H1 (cell line): ENCODE measurements around the gene MPP3. TPM values are rescaled to one million over a fixed set of nuclear protein-coding genes. Genes with fewer than 3 reads are reported as not detected.

Source experiments
- CTCF ChIA-PET: fragments of 300-600 bp; sonication (Branson Sonifier 250); formaldehyde crosslinking; loops from one replicate; lab custom pipeline; 2021; ENCODE audit not compliant: partially characterized antibody; lab: Charles Lee
- POLR2A ChIA-PET: fragments of 300-600 bp; sonication (Branson Sonifier 250); formaldehyde crosslinking; loops from one replicate; lab custom pipeline; 2021; ENCODE audit warnings: inconsistent platforms; ENCODE audit not compliant: partially characterized antibody; lab: Charles Lee
- DNase-seq, 2 experiments: peaks; one replicate each; pipeline versions ENCODE4 v3.0.0 to v3.0.0-alpha.2; 2010 to 2022; ENCODE audit warnings: low spot score in 2 of 2, low read depth in 1 of 2, mixed read lengths in 1 of 2
- FAIRE-seq: peaks from 2 replicates; lab custom pipeline; 2011; peaks lifted over from hg19 to GRCh38; lab: Jason Lieb, UNC
- H2AFZ ChIP-seq: 2 replicates; pipeline ENCODE4 v1.8.1; 2012; ENCODE audit warnings: low read length, inconsistent platforms
- H2AK5ac ChIP-seq: 2 replicates; pipeline ENCODE4 v1.6.1; 2013; ENCODE audit warnings: low read depth, low read length
- H2BK120ac ChIP-seq: replicated peaks from 2 replicates; pipeline ENCODE3; 2013; ENCODE audit warnings: low read depth, low read length, inconsistent platforms
- H2BK12ac ChIP-seq: 2 replicates; pipeline ENCODE4 v1.6.1; 2013; ENCODE audit warnings: low read depth, low read length
- H2BK15ac ChIP-seq: 2 replicates; pipeline ENCODE4 v1.6.1; 2013; ENCODE audit warnings: low read length
- H2BK20ac ChIP-seq: 2 replicates; pipeline ENCODE4 v1.6.1; 2013; ENCODE audit warnings: low read length
- H2BK5ac ChIP-seq: 2 replicates; pipeline ENCODE4 v1.6.1; 2013; ENCODE audit warnings: low read depth, low read length
- H3K14ac ChIP-seq: 2 replicates; pipeline ENCODE4 v1.6.1; 2013; ENCODE audit warnings: inconsistent platforms; ENCODE audit not compliant: insufficient read length
- H3K18ac ChIP-seq: 2 replicates; pipeline ENCODE4 v1.6.1; 2013; ENCODE audit warnings: low read length; ENCODE audit errors: extremely low read depth
- H3K23ac ChIP-seq: 2 replicates; pipeline ENCODE4 v1.6.1; 2013; ENCODE audit warnings: inconsistent platforms; ENCODE audit not compliant: insufficient read length
- H3K23me2 ChIP-seq: 2 replicates; pipeline ENCODE4 v1.6.1; 2013; ENCODE audit warnings: low read depth, low read length
- H3K27ac ChIP-seq: 2 replicates; pipeline ENCODE4 v1.6.1; 2011; ENCODE audit warnings: low read depth, low read length, inconsistent platforms
- H3K27me3 ChIP-seq, 4 experiments: replicated peaks in 1 of 4; 1 replicate in 1 of 4; 2 replicates in 3 of 4; pipeline versions ENCODE4 v1.6.1 to v1.8.1; 2011 to 2013; ENCODE audit warnings: low read length in 3 of 4, mild to moderate bottlenecking in 3 of 4, inconsistent platforms in 2 of 4, mixed read lengths in 2 of 4, moderate library complexity in 1 of 4; ENCODE audit not compliant: control insufficient read depth in 3 of 4, insufficient read depth in 3 of 4; ENCODE audit errors: extremely low read depth in 1 of 4
- H3K36me3 ChIP-seq, 4 experiments: 2 replicates each; pipeline versions ENCODE4 v1.6.1 to v1.8.1; 2011 to 2013; ENCODE audit warnings: mild to moderate bottlenecking in 4 of 4, low read length in 3 of 4, moderate library complexity in 2 of 4, control low read depth in 1 of 4, inconsistent platforms in 1 of 4; ENCODE audit not compliant: insufficient read depth in 4 of 4, control insufficient read depth in 2 of 4
- H3K4ac ChIP-seq: replicated peaks from 2 replicates; pipeline ENCODE3; 2013; ENCODE audit warnings: low read length, low read depth, mixed read lengths, inconsistent platforms; ENCODE audit not compliant: insufficient read length
- H3K4me1 ChIP-seq, 4 experiments: replicated peaks in 1 of 4; 1 replicate in 1 of 4; 2 replicates in 3 of 4; pipeline versions ENCODE4 v1.6.1 to v1.8.1; 2011 to 2013; ENCODE audit warnings: low read length in 3 of 4, inconsistent platforms in 2 of 4, mixed read lengths in 1 of 4; ENCODE audit not compliant: insufficient read depth in 4 of 4, control insufficient read depth in 3 of 4
- H3K4me2 ChIP-seq, 2 experiments: 2 replicates each; pipeline versions ENCODE4 v1.6.1 to v1.8.1; 2011 to 2013; ENCODE audit warnings: low read depth in 2 of 2, low read length in 2 of 2, control low read depth in 1 of 2, inconsistent platforms in 1 of 2, mild to moderate bottlenecking in 1 of 2; ENCODE audit not compliant: insufficient read depth in 1 of 2
- H3K4me3 ChIP-seq, 4 experiments: fragments of 200-600, 300-600 bp in 1 of 4; sonication (generic), shearing (Covaris generic), sonication (Bioruptor Twin) in 1 of 4; 2 replicates each; pipeline versions ENCODE4 v1.5.1 to v1.8.1; 2011 to 2016; ENCODE audit warnings: low read length in 4 of 4, low read depth in 3 of 4, control low read depth in 2 of 4, inconsistent platforms in 2 of 4, mild to moderate bottlenecking in 2 of 4, mixed read lengths in 1 of 4, moderate library complexity in 1 of 4; ENCODE audit not compliant: insufficient read depth in 2 of 4; ENCODE audit errors: extremely low read depth in 1 of 4
- H3K56ac ChIP-seq: replicated peaks from 2 replicates; pipeline ENCODE3; 2013; ENCODE audit warnings: low read depth, mild to moderate bottlenecking, mixed read lengths, low read length, inconsistent platforms; ENCODE audit not compliant: insufficient read length
- H3K79me1 ChIP-seq: 2 replicates; pipeline ENCODE4 v1.6.1; 2013; ENCODE audit warnings: low read depth, low read length, control low read depth
- H3K79me2 ChIP-seq, 2 experiments: 2 replicates each; pipeline versions ENCODE4 v1.6.1 to v1.8.1; 2012 to 2013; ENCODE audit warnings: low read length in 2 of 2, mild to moderate bottlenecking in 2 of 2, inconsistent platforms in 1 of 2; ENCODE audit not compliant: insufficient read depth in 2 of 2, control insufficient read depth in 1 of 2
- H3K9ac ChIP-seq, 4 experiments: replicated peaks in 1 of 4; 1 replicate in 1 of 4; 2 replicates in 3 of 4; pipeline versions ENCODE4 v1.6.1 to v1.8.1; 2011 to 2013; ENCODE audit warnings: low read depth in 3 of 4, low read length in 3 of 4, control low read depth in 2 of 4, mild to moderate bottlenecking in 2 of 4, moderate library complexity in 2 of 4, inconsistent platforms in 1 of 4; ENCODE audit errors: extremely low read depth in 1 of 4
- H3K9me3 ChIP-seq, 2 experiments: 2 replicates each; pipeline versions ENCODE4 v1.6.1 to v1.8.1; 2012 to 2013; ENCODE audit warnings: mild to moderate bottlenecking in 2 of 2, moderate library complexity in 2 of 2, control low read depth in 1 of 2, inconsistent platforms in 1 of 2, low read depth in 1 of 2, low read length in 1 of 2, mixed read lengths in 1 of 2; ENCODE audit not compliant: insufficient read depth in 2 of 2
- H4K20me1 ChIP-seq, 2 experiments: replicated peaks in 1 of 2; 2 replicates each; pipeline versions ENCODE3 to v1.8.1; 2011 to 2013; ENCODE audit warnings: inconsistent platforms in 2 of 2, low read length in 2 of 2, mild to moderate bottlenecking in 1 of 2; ENCODE audit not compliant: insufficient read depth in 2 of 2, control insufficient read depth in 1 of 2
- H4K5ac ChIP-seq: 2 replicates; pipeline ENCODE4 v1.6.1; 2013; ENCODE audit warnings: low read length, low read depth, mixed read lengths, inconsistent platforms; ENCODE audit not compliant: insufficient read length
- H4K8ac ChIP-seq: 2 replicates; pipeline ENCODE4 v1.8.0; 2013; ENCODE audit warnings: mild to moderate bottlenecking, moderate library complexity, low read length, inconsistent platforms; ENCODE audit not compliant: insufficient read depth; ENCODE audit errors: extremely low read depth
- H4K91ac ChIP-seq: replicated peaks from 2 replicates; pipeline ENCODE3; 2013; ENCODE audit warnings: low read length, mixed read lengths, inconsistent platforms; ENCODE audit not compliant: insufficient read length
- CHD1 ChIP-seq: IDR thresholded peaks from 2 replicates; pipeline ENCODE4 v1.6.1; 2012; ENCODE audit warnings: low read depth, low read length, improper control_type of control experiment
- E2F6 ChIP-seq: IDR thresholded peaks from 2 replicates; pipeline ENCODE4 v1.6.1; 2012; ENCODE audit warnings: inconsistent platforms
- KDM5A ChIP-seq: fragments of 200-600 bp; IDR thresholded peaks from 2 replicates; pipeline ENCODE4 v1.7.1; 2012; ENCODE audit warnings: mild to moderate bottlenecking, low read length, inconsistent platforms, mixed read lengths
- RBBP5 ChIP-seq: IDR thresholded peaks from 2 replicates; pipeline ENCODE4 v1.7.1; 2012; ENCODE audit warnings: low read depth, mild to moderate bottlenecking, inconsistent platforms, low read length, moderate library complexity, borderline replicate concordance
- RXRA ChIP-seq: IDR thresholded peaks from 2 replicates; pipeline ENCODE4 v1.6.1; 2011; ENCODE audit warnings: low read depth, mild to moderate bottlenecking, low read length, moderate library complexity; ENCODE audit not compliant: insufficient read depth
- SP2 ChIP-seq: IDR thresholded peaks from 2 replicates; pipeline ENCODE4 v1.6.1; 2012; ENCODE audit warnings: mild to moderate bottlenecking, low read length, inconsistent platforms
- ZNF274 ChIP-seq: IDR thresholded peaks from 2 replicates; pipeline ENCODE4 v1.7.0; 2012; ENCODE audit warnings: low read length, borderline replicate concordance; ENCODE audit errors: extremely low read depth
- WGBS, 2 experiments: shearing (Covaris generic) in 1 of 2; methylation state at CpG; one replicate each; pipeline versions ENCODE4 v1.1.6 to v1.1.7; 2013 to 2015; ENCODE audit warnings: low lambda C conversion rate in 2 of 2, mixed read lengths in 2 of 2, inconsistent platforms in 1 of 2, low coverage in 1 of 2, missing lambda C conversion rate in 1 of 2; ENCODE audit not compliant: insufficient replicate concordance in 2 of 2, insufficient coverage in 1 of 2, insufficient read length in 1 of 2; ENCODE audit errors: extremely low coverage in 1 of 2, missing lambda C conversion rate in 1 of 2; 5-methylcytosine and 5-hydroxymethylcytosine counted together
- polyA plus RNA-seq, 7 experiments: library from polyadenylated mRNA; depleted of rRNA in 3 of 7; stranded (reverse) in 5 of 7; unstranded in 2 of 7; fragments of >200 nt in 5 of 7; fragments of 200-250 nt in 2 of 7; gene quantifications; 1 replicate in 5 of 7; 2 replicates in 1 of 7; 4 replicates in 1 of 7; pipeline versions ENCODE4 v1.2.1 to v1.2.3, GENCODE V29; 2011 to 2013; ENCODE audit warnings: missing spikeins in 2 of 7, mixed read lengths in 2 of 7
- total RNA-seq: library from RNA; stranded (reverse); fragmentation: NEBNext Ultra II Directional; extraction: Animal tissue kit (Norgen Biotek cat#: 25700); gene quantifications from 2 replicates; pipeline ENCODE4 v1.2.1, GENCODE V29; 2021

Gene MPP3
- total and polyA plus RNA-seq, 2 of the 8 experiments (the other 6 are each of a cell fraction or from before 2014, with no cell fraction given), result 3.1 to 6.1 TPM

- H3K23ac ChIP-seq, result no peak overlapping the region
- H3K4me2 ChIP-seq, result peak overlapping the region in 1 of 2 experiments; percentile 36; a peak in 3 of 4 replicates
- H3K9me3 ChIP-seq, result no peaks in the 10 kb centered on the region
- H4K20me1 ChIP-seq, result no peaks in the 10 kb centered on the region
- H4K91ac ChIP-seq, result no peak overlapping the region
- DNase-seq (no peak), FAIRE-seq (no peak)
- no peaks in the 10 kb centered on the region for H3K36me3 ChIP-seq
- no peak overlapping the region for H2BK120ac ChIP-seq
- H3K27ac ChIP-seq, result no peak overlapping the region
- peaks cover 3% of the 10 kb centered on the region; the same call in 1 of the 2 replicates for H3K23me2 ChIP-seq
- no peaks in the 10 kb centered on the region for H3K79me1 ChIP-seq
- H3K14ac ChIP-seq, result no peak overlapping the region
- H3K4ac ChIP-seq, result no peak overlapping the region
- no peak overlapping the region for H2BK5ac ChIP-seq
- H3K27me3 ChIP-seq, result peaks cover 0 to 22% (median 13%) of the 10 kb centered on the region in 4 experiments; a peak in 6 of 7 replicates
- 0 out of 2 replicates have a peak overlapping the region, but pooled peaks have one; percentile 22 for H2BK15ac ChIP-seq
- H2BK12ac ChIP-seq, result peak overlapping the region; percentile 3; the same call in 1 of the 2 replicates
- ChIA-PET CTCF (interaction anchor here (0.5 to 22.9 kb wide), 32 partner anchors 11 to 616 kb away, joined by 3 to 969 read pairs (median 5); partner anchors contain the start of gene CD300LG), POLR2A (interaction anchor here (0.7 to 2.9 kb wide), 7 partner anchors 13 to 65 kb away, joined by 3 to 11 read pairs (median 5); no protein-coding TSS in a partner anchor)
- H2AK5ac ChIP-seq, result no peak overlapping the region
- WGBS, 2 experiments, result 46% methylated on average over 7 of the region's 7 CpGs; no CpG with 5 or more reads in 1 of the 2 experiments
- H3K4me1 ChIP-seq, result peaks cover 4 to 22% (median 8%) of the 10 kb centered on the region in 4 experiments; a peak in 6 of 7 replicates
- no peak overlapping the region for H4K8ac ChIP-seq
- no peak overlapping the region for H4K5ac ChIP-seq
- H2AFZ ChIP-seq, result peak overlapping the region; percentile 31; the same call in 1 of the 2 replicates
- peak overlapping the region; percentile 52; the same call in 1 of the 2 replicates for H3K18ac ChIP-seq
- H2BK20ac ChIP-seq, result no peak overlapping the region
- no peak overlapping the region for H3K56ac ChIP-seq
- no peaks in the 10 kb centered on the region for H3K79me2 ChIP-seq
- no peak overlapping the region for H3K9ac ChIP-seq
- TF ChIP-seq E2F6 (peak; percentile 30; the same call in 1 of the 2 replicates), ZNF274 (no peak), CHD1 (no peak), KDM5A (no peak), RBBP5 (0 out of 2 replicates have a peak, but pooled peaks have one; percentile 49), SP2 (no peak), RXRA (no peak)
- H3K4me3 ChIP-seq, result no peak overlapping the region
Observed at GRCh38 chr17:43759836-43760235, 73.1 kb downstream of the MPP3 start.
